Gastroesophageal sphincter (tissue), 4 donors: ENCODE data around the gene SPEN. TPM values are rescaled to one million over a fixed set of nuclear protein-coding genes. Genes with fewer than 3 reads are reported as not detected.

ENCODE experiments used
- ATAC-seq: fragments of 150-250 bp; one replicate; pipeline ENCODE4 v1.9.1; 2016; ENCODE audit warnings: mild to moderate bottlenecking, moderate library complexity
- H3K27ac ChIP-seq, 4 donors: fragments of 200-600 bp; sonication (generic) in 3 of 4; 1 replicate in 3 of 4; 2 replicates in 1 of 4; pipeline ENCODE4 v1.5.1; 2016 to 2019
- H3K27me3 ChIP-seq: fragments of 200-600 bp; sonication (generic); one replicate; pipeline ENCODE4 v1.5.1; 2019
- H3K36me3 ChIP-seq, 2 donors: fragments of 200-600 bp; sonication (generic); one replicate each; pipeline ENCODE4 v1.5.1; 2019; ENCODE audit warnings: control low read depth in 1 of 2
- H3K4me1 ChIP-seq, 3 donors: fragments of 200-600 bp; sonication (generic); 1 replicate in 2 of 3; 2 replicates in 1 of 3; pipeline ENCODE4 v1.5.1; 2016 to 2019; ENCODE audit warnings: control low read depth in 2 of 3
- H3K4me3 ChIP-seq, 2 donors: fragments of 200-600 bp; sonication (generic); one replicate each; pipeline ENCODE4 v1.5.1; 2019; ENCODE audit warnings: mild to moderate bottlenecking in 1 of 2, moderate library complexity in 1 of 2
- H3K9me3 ChIP-seq, 3 donors: fragments of 200-600 bp; sonication (generic); one replicate each; pipeline ENCODE4 v1.5.1; 2017 to 2019; ENCODE audit warnings: control low read depth in 2 of 3
- EP300 ChIP-seq: sonication (generic); formaldehyde crosslinking; IDR thresholded peaks from one replicate; pipeline ENCODE4 v1.6.1; 2017; ENCODE audit warnings: antibody characterized with exemption, mild to moderate bottlenecking
- POLR2A ChIP-seq, 2 donors: fragments of 450-650 bp; IDR thresholded peaks; one replicate each; pipeline ENCODE4 v1.6.1; 2017; ENCODE audit warnings: antibody characterized with exemption in 2 of 2, mild to moderate bottlenecking in 2 of 2, moderate library complexity in 1 of 2
- POLR2AphosphoS5 ChIP-seq: sonication (generic); formaldehyde crosslinking; IDR thresholded peaks from one replicate; pipeline ENCODE4 v1.6.1; 2017; ENCODE audit warnings: antibody characterized with exemption
- WGBS, 2 donors: methylation state at CpG; one replicate each; pipeline ENCODE4 v1.1.5; 2018; ENCODE audit warnings: low coverage in 1 of 2; 5-methylcytosine and 5-hydroxymethylcytosine counted together
- total RNA-seq, 4 donors: library from RNA; depleted of rRNA; stranded (reverse); fragments of >200 nt; gene quantifications; one replicate each; pipeline ENCODE4 v1.1.0, GENCODE V29; 2016
- TF ChIP-seq, protein P1 (sequence below), 4 experiments: fragments of 200-600 bp in 2 of 4; fragments of 450-650 bp in 2 of 4; sonication (generic) in 1 of 4; IDR thresholded peaks; one replicate each; pipeline ENCODE4 v1.5.1; 2017 to 2019; ENCODE audit warnings: antibody characterized with exemption in 4 of 4, mild to moderate bottlenecking in 2 of 4, moderate library complexity in 2 of 4

The SPEN gene
- total RNA-seq, 4 donors from 2014 or later, result 40.3 to 79.4 (median 50.7) TPM

DNA sequence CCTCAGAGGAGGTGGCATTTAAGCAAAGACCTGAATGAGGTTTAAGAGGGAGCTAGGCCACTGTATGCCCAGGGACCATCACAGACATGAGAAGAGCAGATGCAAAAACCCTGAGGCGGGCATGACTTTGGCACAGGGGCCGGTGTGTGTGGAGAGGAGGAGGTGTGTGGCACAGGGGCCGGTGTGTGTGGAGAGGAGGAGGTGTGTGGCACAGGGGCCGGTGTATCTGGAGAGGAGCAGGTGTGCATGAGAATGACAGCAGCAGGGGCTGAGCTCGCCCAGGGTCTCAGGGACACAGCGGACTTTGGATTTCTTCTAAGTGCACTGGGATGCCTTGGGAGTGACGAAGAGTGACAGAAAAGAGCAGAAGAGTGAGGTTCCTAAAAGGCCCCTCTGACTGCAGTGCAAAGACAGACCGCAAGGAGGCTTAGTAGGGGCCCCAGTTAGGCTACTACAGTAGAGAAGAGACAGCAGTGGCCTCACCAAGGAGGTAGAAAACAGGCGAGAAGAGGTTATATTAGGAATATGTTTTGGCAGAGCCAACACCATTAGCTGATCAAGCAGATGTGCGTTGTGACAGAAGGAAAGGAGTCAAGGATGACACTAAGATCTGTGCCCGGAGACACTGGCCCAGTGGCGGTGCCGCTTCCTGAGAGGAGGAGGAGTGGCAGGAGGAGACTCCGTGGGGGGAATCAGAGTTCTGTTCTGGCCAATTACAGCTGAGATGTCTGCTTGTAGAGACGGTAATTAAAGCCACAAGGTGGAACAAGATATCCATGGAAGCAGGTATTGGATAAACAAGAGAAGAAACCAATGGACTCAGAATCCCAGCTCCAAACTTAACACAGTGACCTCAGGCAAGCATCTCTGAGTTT, 110.0 kb downstream of the SPEN start:
- Histone ChIP-seq H3K9me3 (no peaks in the 10 kb centered on the region), H3K4me1 (peaks cover 0 to 89% (median 16%) of the 10 kb centered on the region in 3 donors), H3K36me3 (peaks cover 0 to 7% of the 10 kb centered on the region in 2 donors), H3K27ac (peak overlapping the region in 1 of 4 donors; percentile 29), H3K4me3 (no peak overlapping the region), H3K27me3 (no peaks in the 10 kb centered on the region)
- WGBS, 2 donors, result 83% methylated on average over 11 to 15 of the region's 15 CpGs
- no peak for ATAC-seq
- TF ChIP-seq POLR2A (IDR thresholded peaks at IDR 0.05), result no peak
- TF ChIP-seq, protein P1, sequence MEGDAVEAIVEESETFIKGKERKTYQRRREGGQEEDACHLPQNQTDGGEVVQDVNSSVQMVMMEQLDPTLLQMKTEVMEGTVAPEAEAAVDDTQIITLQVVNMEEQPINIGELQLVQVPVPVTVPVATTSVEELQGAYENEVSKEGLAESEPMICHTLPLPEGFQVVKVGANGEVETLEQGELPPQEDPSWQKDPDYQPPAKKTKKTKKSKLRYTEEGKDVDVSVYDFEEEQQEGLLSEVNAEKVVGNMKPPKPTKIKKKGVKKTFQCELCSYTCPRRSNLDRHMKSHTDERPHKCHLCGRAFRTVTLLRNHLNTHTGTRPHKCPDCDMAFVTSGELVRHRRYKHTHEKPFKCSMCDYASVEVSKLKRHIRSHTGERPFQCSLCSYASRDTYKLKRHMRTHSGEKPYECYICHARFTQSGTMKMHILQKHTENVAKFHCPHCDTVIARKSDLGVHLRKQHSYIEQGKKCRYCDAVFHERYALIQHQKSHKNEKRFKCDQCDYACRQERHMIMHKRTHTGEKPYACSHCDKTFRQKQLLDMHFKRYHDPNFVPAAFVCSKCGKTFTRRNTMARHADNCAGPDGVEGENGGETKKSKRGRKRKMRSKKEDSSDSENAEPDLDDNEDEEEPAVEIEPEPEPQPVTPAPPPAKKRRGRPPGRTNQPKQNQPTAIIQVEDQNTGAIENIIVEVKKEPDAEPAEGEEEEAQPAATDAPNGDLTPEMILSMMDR (IDR thresholded peaks at IDR 0.05), result peak in 2 of 4 experiments; percentile 12 to 22

DNA sequence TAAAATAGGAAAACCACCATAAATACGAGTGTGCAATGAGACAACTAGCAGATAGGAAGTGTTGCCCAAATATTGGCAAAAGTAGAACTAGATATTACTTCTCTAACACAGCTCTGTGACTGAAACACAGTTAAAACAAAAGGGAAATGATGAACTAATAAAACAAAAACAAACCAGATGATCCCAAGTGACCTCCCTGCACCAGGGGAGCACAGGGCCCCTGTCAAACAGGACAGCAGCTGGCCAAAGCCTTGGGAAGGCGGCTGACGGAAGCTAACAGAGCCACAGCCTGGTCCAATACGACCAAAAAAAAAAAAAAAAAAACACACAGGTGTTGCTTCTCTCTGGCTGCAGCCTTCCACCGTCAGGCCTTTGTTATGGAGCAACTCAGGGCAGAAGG, 110.6 kb downstream of the SPEN start:
- ATAC-seq, result no peak
- Histone ChIP-seq H3K27me3 (no peaks in the 10 kb centered on the region), H3K27ac (peak overlapping the region in 2 of 4 donors; percentile 29 to 54), H3K9me3 (no peaks in the 10 kb centered on the region), H3K4me1 (peaks cover 0 to 89% (median 17%) of the 10 kb centered on the region in 3 donors), H3K36me3 (peaks cover 0 to 7% of the 10 kb centered on the region in 2 donors), H3K4me3 (no peak overlapping the region)
- 51% methylated on average over 2 of the region's 5 CpGs; no CpG with 5 or more reads in 1 of the 2 donors for WGBS, 2 donors
- TF ChIP-seq POLR2A (IDR thresholded peaks at IDR 0.05), result no peak
- TF ChIP-seq POLR2AphosphoS5, result no peak
- TF ChIP-seq EP300, result no peak
- TF ChIP-seq, protein P1 (IDR thresholded peaks at IDR 0.05), result no peak

- Histone ChIP-seq H3K4me3 (no peak overlapping the region), H3K36me3 (peaks cover 0 to 7% of the 10 kb centered on the region in 2 donors), H3K9me3 (no peaks in the 10 kb centered on the region), H3K4me1 (peaks cover 2 to 89% (median 16%) of the 10 kb centered on the region in 3 donors), H3K27ac (peak overlapping the region in 2 of 4 donors; percentile 29 to 54), H3K27me3 (no peaks in the 10 kb centered on the region)
- peak; percentile 20 for ATAC-seq
- TF ChIP-seq, protein P1 (IDR thresholded peaks at IDR 0.05), result peak in 2 of 4 experiments; percentile 5 to 28
- TF ChIP-seq POLR2AphosphoS5, result no peak
- no peak for TF ChIP-seq EP300
- no peak for TF ChIP-seq POLR2A (IDR thresholded peaks at IDR 0.05)
Observed at GRCh38 chr1:15958793-15959192, 111.3 kb downstream of the SPEN start.

- H3K27ac ChIP-seq, result peak overlapping the region in 1 of 4 donors; percentile 29
- ATAC-seq, result no peak
- peaks cover 0 to 7% of the 10 kb centered on the region in 2 donors for H3K36me3 ChIP-seq
- no peaks in the 10 kb centered on the region for H3K9me3 ChIP-seq
- TF ChIP-seq POLR2AphosphoS5 (no peak), EP300 (no peak), POLR2A (IDR thresholded peaks at IDR 0.05) (no peak)
- TF ChIP-seq, protein P1 (IDR thresholded peaks at IDR 0.05), result no peak
- H3K4me1 ChIP-seq, result peaks cover 2 to 89% (median 16%) of the 10 kb centered on the region in 3 donors
- no peaks in the 10 kb centered on the region for H3K27me3 ChIP-seq
- H3K4me3 ChIP-seq, result no peak overlapping the region
Observed at GRCh38 chr1:15959424-15959823, 111.9 kb downstream of the SPEN start.
